Ovary (tissue), 3 donors: ENCODE data around the gene BUD31.

Experiments used
- CTCF ChIP-seq, 3 donors: fragments of 450-650 bp in 2 of 3; fragments of 200-600 bp in 1 of 3; IDR thresholded peaks; one replicate each; pipeline versions ENCODE4 v1.5.1 to v1.8.0; 2016 to 2022; ENCODE audit warnings: antibody characterized with exemption in 3 of 3, mild to moderate bottlenecking in 1 of 3
- POLR2A ChIP-seq: fragments of 450-650 bp; IDR thresholded peaks from one replicate; pipeline ENCODE4 v1.6.1; 2017; ENCODE audit warnings: antibody characterized with exemption, mild to moderate bottlenecking, moderate library complexity
- donor health status: DM: no; HTN: no; CAD: no.

DNA sequence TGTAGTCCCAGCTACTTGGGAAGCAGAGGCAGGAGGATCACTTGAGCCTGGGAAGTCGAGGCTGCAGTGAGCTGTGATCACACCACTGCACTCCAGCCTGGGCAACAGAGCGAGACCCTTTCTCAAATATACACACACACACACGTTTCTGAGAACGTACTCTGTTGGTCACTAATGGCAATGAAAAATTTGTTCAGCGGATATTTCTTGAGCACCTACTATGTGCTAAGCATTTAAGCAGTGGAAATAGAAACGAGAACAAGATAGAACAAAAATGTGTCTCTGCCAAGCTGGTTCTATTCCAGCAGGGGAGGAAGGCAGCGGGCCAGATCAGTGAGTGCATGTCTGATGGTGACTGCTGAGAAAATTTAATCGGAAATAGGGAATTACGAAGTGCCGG is 25.6 kb upstream of the BUD31 start:
- TF ChIP-seq POLR2A = no peak
- no peak for TF ChIP-seq CTCF (IDR thresholded peaks at IDR 0.05)
